Endothelial cell of umbilical vein (primary cell): Measurements from ENCODE around the gene DLGAP4. TPM values are rescaled to one million over a fixed set of nuclear protein-coding genes. Genes with fewer than 3 reads are reported as not detected.

ENCODE experiments used
- BruUV-seq: library from RNA; stranded (reverse); fragments of 400-500 nt; replicated peaks from 2 replicates; lab custom pipeline; 2021; lab: Mats Ljungman, UMichigan
- CTCF ChIA-PET: fragments of 300-600, 350-600 bp; sonication (Branson Sonifier 250); formaldehyde crosslinking; loops from one replicate; lab custom pipeline; 2021; ENCODE audit warnings: antibody characterized with exemption, inconsistent platforms; lab: Charles Lee
- POLR2A ChIA-PET: fragments of 300-600, 350-600 bp; sonication (Branson Sonifier 250); formaldehyde crosslinking; loops from one replicate; lab custom pipeline; 2021; ENCODE audit warnings: antibody characterized with exemption, inconsistent platforms; lab: Charles Lee
- DNase-seq: peaks from one replicate; pipeline ENCODE4 v3.0.0-alpha.2; 2011; ENCODE audit warnings: low read depth, low spot score
- FAIRE-seq: peaks from 2 replicates; lab custom pipeline; 2011; peaks lifted over from hg19 to GRCh38; lab: Jason Lieb, UNC
- H2AFZ ChIP-seq: 2 replicates; pipeline ENCODE4 v1.6.0; 2012; ENCODE audit warnings: low read depth, low read length, control low read depth, inconsistent platforms
- H3K27ac ChIP-seq: 2 replicates; pipeline ENCODE4 v1.5.1; 2011; ENCODE audit warnings: low read depth, mild to moderate bottlenecking, control low read depth, low read length, moderate library complexity; ENCODE audit not compliant: insufficient read depth
- H3K27me3 ChIP-seq, 2 experiments: 2 replicates each; pipeline versions ENCODE4 v1.6.0 to v1.6.1; 2011; ENCODE audit warnings: low read length in 2 of 2, mixed read lengths in 1 of 2; ENCODE audit not compliant: control insufficient read depth in 2 of 2, insufficient read depth in 2 of 2
- H3K36me3 ChIP-seq, 2 experiments: 2 replicates in 1 of 2; 3 replicates in 1 of 2; pipeline ENCODE4 v1.5.1; 2011; ENCODE audit warnings: low read length in 2 of 2, mild to moderate bottlenecking in 1 of 2, moderate library complexity in 1 of 2; ENCODE audit not compliant: control insufficient read depth in 2 of 2, insufficient read depth in 2 of 2; ENCODE audit errors: extremely low read depth in 1 of 2
- H3K4me1 ChIP-seq: 3 replicates; pipeline ENCODE4 v1.5.1; 2011; ENCODE audit warnings: mild to moderate bottlenecking, low read length; ENCODE audit not compliant: control insufficient read depth, insufficient read depth; ENCODE audit errors: extremely low read depth
- H3K4me2 ChIP-seq: 2 replicates; pipeline ENCODE4 v1.6.1; 2011; ENCODE audit warnings: low read length, control low read depth, mixed read lengths; ENCODE audit not compliant: insufficient read depth
- H3K4me3 ChIP-seq, 3 experiments: fragments of 200-600 bp in 1 of 3; sonication (generic), shearing (Covaris generic) in 1 of 3; replicated peaks in 1 of 3; 2 replicates each; pipeline ENCODE4 v1.5.1; 2011 to 2016; ENCODE audit warnings: control low read depth in 3 of 3, low read length in 3 of 3, mild to moderate bottlenecking in 2 of 3, inconsistent platforms in 1 of 3, low read depth in 1 of 3, moderate library complexity in 1 of 3; ENCODE audit not compliant: insufficient read depth in 1 of 3
- H3K79me2 ChIP-seq: 2 replicates; pipeline ENCODE4 v1.6.0; 2012; ENCODE audit warnings: low read length, inconsistent platforms; ENCODE audit not compliant: control insufficient read depth, insufficient read depth
- H3K9ac ChIP-seq: replicated peaks from 2 replicates; pipeline ENCODE3; 2011; ENCODE audit warnings: low read length, control low read depth; ENCODE audit not compliant: insufficient read depth; ENCODE audit errors: extremely low read depth
- H3K9me1 ChIP-seq: replicated peaks from 3 replicates; pipeline ENCODE4 v1.6.0; 2011; ENCODE audit warnings: mild to moderate bottlenecking, low read length; ENCODE audit not compliant: control insufficient read depth, insufficient read depth; ENCODE audit errors: extremely low read depth
- H3K9me3 ChIP-seq: replicated peaks from 2 replicates; pipeline ENCODE4 v1.5.1; 2012; ENCODE audit warnings: low read length, inconsistent platforms; ENCODE audit not compliant: control insufficient read depth, insufficient read depth
- H4K20me1 ChIP-seq: replicated peaks from 2 replicates; pipeline ENCODE3; 2011; ENCODE audit warnings: mild to moderate bottlenecking, low read length; ENCODE audit not compliant: control insufficient read depth, insufficient read depth; ENCODE audit errors: extremely low read depth
- CTCF ChIP-seq, 2 donors: IDR thresholded peaks; 1 replicate in 1 of 2; 2 replicates in 1 of 2; pipeline ENCODE4 v1.5.1; 2011; ENCODE audit warnings: low read length in 2 of 2, mild to moderate bottlenecking in 2 of 2, moderate library complexity in 2 of 2, control low read depth in 1 of 2, inconsistent platforms in 1 of 2, low read depth in 1 of 2; ENCODE audit not compliant: insufficient read depth in 1 of 2; ENCODE audit errors: extremely low read depth in 1 of 2
- FOS ChIP-seq: IDR thresholded peaks from 2 replicates; pipeline ENCODE4 v1.6.1; 2011; ENCODE audit warnings: mild to moderate bottlenecking, low read length, moderate library complexity, borderline replicate concordance; ENCODE audit not compliant: insufficient read depth
- GATA2 ChIP-seq: IDR thresholded peaks from 2 replicates; pipeline ENCODE4 v1.7.0; 2011; ENCODE audit warnings: low read depth, mild to moderate bottlenecking, moderate library complexity, mixed read lengths, low read length; ENCODE audit not compliant: insufficient read length, insufficient read depth
- JUN ChIP-seq: IDR thresholded peaks from 2 replicates; pipeline ENCODE4 v1.6.1; 2011; ENCODE audit warnings: borderline replicate concordance, low read depth; ENCODE audit not compliant: insufficient read length, insufficient read depth
- POLR2AphosphoS5 ChIP-seq: IDR thresholded peaks from 2 replicates; pipeline ENCODE4 v1.6.1; 2012; ENCODE audit warnings: low read depth, mild to moderate bottlenecking, control low read depth, low read length, moderate library complexity; ENCODE audit not compliant: insufficient read depth
- dilution Hi-C: fragments of 300-500 bp; cut with MboI; formaldehyde crosslinking; loops from one replicate; pipeline ENCODE4 v1.15.0; 2019; ENCODE audit warnings: low sequenced_read_pairs; ENCODE audit not compliant: extremely low pct_ligation_motif_present
- intact Hi-C: fragments of 100-400 bp; cut with micrococcal nuclease; formaldehyde crosslinking; loops from one replicate; pipeline ENCODE4 v1.10.0; 2022
- polyA plus RNA-seq, 4 experiments: library from polyadenylated mRNA; depleted of rRNA in 3 of 4; stranded (reverse) in 3 of 4; unstranded in 1 of 4; fragments of >200 nt; gene quantifications; 2 replicates each; pipeline versions ENCODE4 v1.2.1 to v1.2.3, GENCODE V29; 2011 to 2012; ENCODE audit warnings: missing spikeins in 1 of 4
- total RNA-seq: library from RNA; stranded (reverse); gene quantifications from 2 replicates; pipeline ENCODE4 v1.2.3, GENCODE V29; 2021

DLGAP4 gene
- total and polyA plus RNA-seq, 2 donors (not counting 3 experiments of a cell fraction or from before 2014, with no cell fraction given): 57.5 to 125 TPM

- ChIA-PET POLR2A (no interaction called here), CTCF (interaction anchor here (1.3 kb wide), 1 partner anchor 57 kb away, joined by 4 read pairs; no protein-coding TSS in a partner anchor)
- intact Hi-C loops: no loop called here
- Histone ChIP-seq H3K27me3 (no peaks in the 10 kb centered on the region), H3K9me3 (no peaks in the 10 kb centered on the region), H3K4me1 (no peaks in the 10 kb centered on the region), H3K27ac (no peak overlapping the region), H3K4me2 (no peak overlapping the region), H3K9ac (no peak overlapping the region), H3K36me3 (peaks cover 3 to 11% of the 10 kb centered on the region in 2 experiments), H3K9me1 (no peaks in the 10 kb centered on the region), H3K79me2 (no peaks in the 10 kb centered on the region), H2AFZ (no peak overlapping the region), H4K20me1 (no peaks in the 10 kb centered on the region), H3K4me3 (no peak overlapping the region)
- no peak for FAIRE-seq
- no peak for DNase-seq
- dilution Hi-C loops: no loop called here
- BruUV-seq: no TSS peak
- TF ChIP-seq JUN (no peak), GATA2 (no peak), CTCF (IDR thresholded peaks at IDR 0.05; ENCODE audit: extremely low read depth in 1 of 2, insufficient read depth in 1 of 2, low read depth in 1 of 2, low read length in 2 of 2) (no peak), FOS (no peak), POLR2AphosphoS5 (no peak)
These were observed 46.7 kb upstream of the DLGAP4 start for GRCh38 chr20:36259177-36260061.
